Fibroblast of the conjunctiva (primary cell): ENCODE results near the gene SGSH.
"Not testable (repeated sequence)": the region's sequence is repeated elsewhere in the genome, so short reads cannot be mapped to it uniquely, and the experiment has no call there.

Experiments
- DNase-seq: peaks from one replicate; pipeline ENCODE4 v3.0.0-alpha.2; 2010; ENCODE audit warnings: low read depth

Gene SGSH

GRCh38 chr17:80253631-80254395, 33.7 kb upstream of the SGSH start:
- DNase-seq, result no peak

DNA sequence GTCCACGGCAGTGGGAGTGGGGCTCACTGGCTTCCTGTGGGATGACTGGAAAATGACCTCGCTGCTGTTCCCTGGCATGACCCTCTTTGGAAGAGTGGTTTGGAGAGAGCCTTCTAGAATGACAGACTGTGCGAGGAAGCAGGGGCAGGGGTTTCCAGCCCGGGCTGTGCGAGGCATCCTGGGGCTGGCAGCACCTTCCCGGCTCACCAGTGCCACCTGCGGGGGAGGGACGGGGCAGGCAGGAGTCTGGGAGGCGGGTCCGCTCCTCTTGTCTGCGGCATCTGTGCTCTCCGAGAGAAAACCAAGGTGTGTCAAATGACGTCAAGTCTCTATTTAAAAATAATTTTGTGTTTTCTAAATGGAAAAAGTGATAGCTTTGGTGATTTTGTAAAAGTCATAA, 32.7 kb upstream of the SGSH start:
- DNase-seq, result no peak

DNA sequence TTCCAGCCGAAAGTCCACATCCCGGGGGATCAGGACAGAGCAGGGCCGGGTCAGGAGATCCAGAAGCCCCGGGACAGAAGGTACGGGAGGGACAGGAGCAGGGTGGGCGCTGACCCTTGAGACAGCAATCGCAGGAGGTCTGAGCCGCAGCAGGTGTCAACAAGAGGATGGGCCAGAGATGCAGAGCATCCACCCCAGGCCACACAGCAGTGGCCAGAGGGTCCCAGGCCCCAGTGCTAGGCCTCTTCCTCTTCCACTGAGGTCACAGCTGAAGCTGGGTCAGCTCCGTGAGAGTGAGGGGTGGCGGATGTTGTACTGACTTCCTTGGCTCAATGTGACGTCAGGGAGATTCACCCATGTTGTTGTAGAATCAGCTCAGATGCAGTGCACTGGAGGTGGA, 31.8 kb upstream of the SGSH start:
- no peak for DNase-seq

- no peak for DNase-seq
These were observed 29.0 kb upstream of the SGSH start for GRCh38 chr17:80248894-80249710.

- DNase-seq, result no peak
These were observed 28.1 kb upstream of the SGSH start for GRCh38 chr17:80248001-80248893.

DNA sequence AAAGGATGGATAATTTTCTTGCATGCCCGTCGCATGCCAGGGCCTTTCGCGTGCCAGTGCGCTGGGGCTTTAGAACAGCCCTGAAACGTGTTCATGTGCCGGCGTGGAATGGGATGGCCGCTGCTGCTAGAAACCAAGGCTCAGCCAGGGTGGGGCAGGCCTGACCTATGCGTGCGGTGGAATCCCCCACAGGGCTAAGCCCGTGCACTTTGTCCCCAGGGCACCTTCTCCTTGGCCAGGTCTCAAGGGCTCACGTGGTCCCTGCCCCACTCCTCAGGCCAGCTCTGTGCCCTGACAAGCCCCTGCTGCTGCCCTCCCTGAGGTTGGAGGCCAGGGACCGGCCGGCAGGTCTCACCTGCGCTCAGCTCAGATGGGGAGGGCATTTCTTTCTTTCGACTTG, 27.4 kb upstream of the SGSH start:
- DNase-seq, result no peak

DNA sequence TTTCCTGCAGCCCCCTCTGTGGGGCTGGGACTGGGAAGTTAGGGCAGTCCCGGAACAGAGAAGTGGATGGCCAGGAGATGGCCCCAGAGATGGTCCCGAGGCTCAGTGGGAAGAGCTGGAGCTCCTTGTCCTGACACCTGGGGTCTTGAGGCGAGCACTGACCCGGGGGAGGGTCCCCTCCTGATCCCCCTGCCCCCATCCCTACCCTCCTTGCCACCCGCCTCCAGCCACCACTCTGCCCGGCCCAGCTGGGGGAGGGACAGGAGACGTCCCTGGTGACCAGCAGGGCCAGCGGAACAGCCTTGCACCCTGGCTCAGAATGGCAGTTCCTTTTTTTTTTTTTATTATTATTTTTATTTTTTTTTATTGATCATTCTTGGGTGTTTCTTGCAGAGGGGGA, 26.6 kb upstream of the SGSH start:
- no peak for DNase-seq

DNA sequence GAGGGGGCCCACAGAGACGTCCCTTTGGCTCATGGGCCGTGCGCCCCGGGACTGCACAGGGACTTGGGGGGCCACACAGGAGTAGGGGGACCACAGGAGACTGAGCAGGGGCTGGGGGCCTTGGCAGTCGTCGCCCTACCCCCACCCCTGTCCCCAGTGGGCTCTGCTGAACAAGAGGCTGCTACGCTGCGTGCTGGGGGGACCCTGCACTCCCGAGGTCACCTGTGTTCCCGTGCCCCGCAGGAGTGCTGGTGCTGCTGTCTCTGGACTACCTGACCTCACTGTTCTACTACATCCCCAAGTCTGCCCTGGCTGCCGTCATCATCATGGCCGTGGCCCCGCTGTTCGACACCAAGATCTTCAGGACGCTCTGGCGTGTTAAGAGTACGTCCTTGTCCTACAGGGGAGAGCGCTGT, 26.1 kb upstream of the SGSH start:
- DNase-seq, result no peak

GRCh38 chr17:80245566-80246265, 25.6 kb upstream of the SGSH start:
- DNase-seq, result no peak

- DNase-seq, result no peak
These were observed 24.9 kb upstream of the SGSH start for GRCh38 chr17:80244871-80245509.

- not testable (repeated sequence) for DNase-seq
These were observed 24.3 kb upstream of the SGSH start for GRCh38 chr17:80244448-80244847.

- DNase-seq, result no peak
These were observed 23.6 kb upstream of the SGSH start for GRCh38 chr17:80243526-80244433.

- no peak for DNase-seq
These were observed 22.4 kb upstream of the SGSH start for GRCh38 chr17:80242505-80242904.

DNA sequence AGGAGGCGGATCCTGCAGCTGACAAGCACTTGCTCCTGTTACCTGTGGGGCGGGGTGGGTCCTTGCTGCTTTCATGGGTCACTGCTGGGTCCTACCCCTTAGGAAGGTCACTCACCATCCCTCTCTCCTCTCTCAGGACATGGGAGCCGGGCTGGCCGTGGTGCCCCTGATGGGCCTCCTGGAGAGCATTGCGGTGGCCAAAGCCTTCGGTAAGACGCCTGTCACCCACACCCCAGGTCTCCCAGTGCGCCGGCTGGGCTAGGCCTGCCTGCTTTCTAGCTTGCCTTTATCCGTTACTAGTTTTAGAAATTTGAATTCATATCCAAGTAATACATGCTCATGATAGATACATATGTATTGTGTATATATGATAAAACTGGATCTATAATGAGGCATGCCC, 17.3 kb upstream of the SGSH start:
- DNase-seq, result no peak

GRCh38 chr17:80236911-80237310, 16.8 kb upstream of the SGSH start:
- DNase-seq, result no peak

DNA sequence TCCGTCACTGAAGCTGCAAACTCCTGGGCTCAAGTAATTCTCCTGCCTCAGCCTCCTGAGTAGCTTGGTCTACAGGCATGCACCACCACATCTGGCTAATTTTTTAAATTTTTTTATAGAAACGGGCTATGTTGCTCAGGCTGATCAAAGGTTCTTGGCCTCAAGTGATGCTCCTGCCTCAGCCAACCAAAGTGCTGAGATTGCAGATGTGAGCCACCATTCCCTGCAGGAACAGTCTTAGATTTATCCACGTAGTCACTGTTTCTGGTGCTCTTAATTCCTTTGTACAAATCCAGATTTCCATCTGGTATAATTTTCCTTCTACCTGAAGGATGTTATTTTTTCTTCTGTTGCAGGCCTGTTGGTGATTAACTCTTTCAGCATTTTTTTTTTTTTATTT, 13.1 kb upstream of the SGSH start:
- DNase-seq, result no peak

- no peak for DNase-seq
These were observed 12.3 kb upstream of the SGSH start for GRCh38 chr17:80232438-80232837.

GRCh38 chr17:80229011-80229410, 8.9 kb upstream of the SGSH start:
- no peak for DNase-seq

- DNase-seq, result no peak
These were observed 8.3 kb upstream of the SGSH start for GRCh38 chr17:80228477-80228876.

DNA sequence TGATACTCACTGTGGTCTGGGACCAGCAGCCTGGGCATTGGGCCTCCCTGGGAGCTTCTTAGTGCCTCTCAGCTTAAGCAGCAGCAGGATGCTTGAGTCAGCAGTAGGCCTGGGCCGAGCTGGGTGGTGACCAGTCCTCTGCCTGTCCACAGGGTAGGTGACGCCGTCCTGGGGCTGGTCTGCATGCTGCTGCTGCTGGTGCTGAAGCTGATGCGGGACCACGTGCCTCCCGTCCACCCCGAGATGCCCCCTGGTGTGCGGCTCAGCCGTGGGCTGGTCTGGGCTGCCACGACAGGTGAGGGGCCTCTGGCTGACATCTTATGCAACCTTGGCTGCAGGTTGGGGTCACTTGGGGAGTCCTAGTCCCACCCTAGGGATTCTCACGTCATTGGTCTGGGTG, 7.5 kb upstream of the SGSH start:
- DNase-seq, result no peak
